ENCODE results near the gene EGLN2.

- TF ChIP-seq CTCF (IDR thresholded peaks at IDR 0.05) (no peak), GABPA (IDR thresholded peaks at IDR 0.05; ENCODE audit: low read depth) (no peak), RAD21 (IDR thresholded peaks at IDR 0.05; ENCODE audit: low read length) (no peak), GATA2 (CRISPR knock-in tag; IDR thresholded peaks at IDR 0.05) (no peak), TEAD4 (IDR thresholded peaks at IDR 0.05; ENCODE audit: borderline replicate concordance, insufficient read depth) (no peak), JUND (IDR thresholded peaks at IDR 0.05) (no peak), TCF12 (IDR thresholded peaks at IDR 0.05) (no peak), RFX5 (IDR thresholded peaks at IDR 0.05; ENCODE audit: low read length) (no peak), USF1 (IDR thresholded peaks at IDR 0.05; ENCODE audit: borderline replicate concordance, low read depth) (no peak), USF2 (IDR thresholded peaks at IDR 0.05; ENCODE audit: borderline replicate concordance, low read depth, low read length) (no peak), RXRA (IDR thresholded peaks at IDR 0.05; ENCODE audit: borderline replicate concordance, low read depth) (no peak), EZH2phosphoT487 (IDR thresholded peaks at IDR 0.05; ENCODE audit: borderline replicate concordance, low read depth) (no peak), REST (IDR thresholded peaks at IDR 0.05; ENCODE audit: low read depth, low read length) (no peak)
Observed at GRCh38 chr19:40791996-40792395, 7.0 kb upstream of the EGLN2 start.
